ENCODE data around the gene BMI1.
"Not testable (repeated sequence)": the region's sequence is repeated elsewhere in the genome, so short reads cannot be mapped to it uniquely, and the experiment has no call there.

BMI1 gene

GRCh38 chr10:22320591-22321155, at the start of gene BMI1:
BMI1 (plus strand) TSS chr10:22321099; CDS start chr10:22326450, 5,351 bp downstream.
- no peak for FAIRE-seq

- no peak for FAIRE-seq
Measured at GRCh38 chr10:22271786-22272185, 49.1 kb upstream of the BMI1 start.

- no peak for FAIRE-seq
Measured at GRCh38 chr10:22278441-22278782, 42.5 kb upstream of the BMI1 start.

GRCh38 chr10:22280078-22280477, 40.8 kb upstream of the BMI1 start:
- no peak for FAIRE-seq

GRCh38 chr10:22285130-22285529, 35.8 kb upstream of the BMI1 start:
- no peak for FAIRE-seq

GRCh38 chr10:22293747-22294404, 27.0 kb upstream of the BMI1 start:
- FAIRE-seq, result no peak

GRCh38 chr10:22294694-22295093, 26.2 kb upstream of the BMI1 start:
- FAIRE-seq, result no peak

- no peak for FAIRE-seq
Measured at GRCh38 chr10:22301193-22301592, 19.7 kb upstream of the BMI1 start.

- FAIRE-seq, result no peak
Measured at GRCh38 chr10:22303461-22303860, 17.4 kb upstream of the BMI1 start.

- no peak for FAIRE-seq
Measured at GRCh38 chr10:22305721-22306120, 15.2 kb upstream of the BMI1 start.

- no peak for FAIRE-seq
Measured at GRCh38 chr10:22308390-22308789, 12.5 kb upstream of the BMI1 start.

GRCh38 chr10:22309180-22310000, 11.5 kb upstream of the BMI1 start:
- FAIRE-seq, result no peak

GRCh38 chr10:22310012-22310411, 10.9 kb upstream of the BMI1 start:
- not testable (repeated sequence) for FAIRE-seq

- FAIRE-seq, result no peak
Measured at GRCh38 chr10:22310928-22311327, 10.0 kb upstream of the BMI1 start.

- FAIRE-seq, result no peak
Measured at GRCh38 chr10:22314852-22315251, 6.0 kb upstream of the BMI1 start.

- FAIRE-seq, result no peak
Measured at GRCh38 chr10:22315455-22316285, 5.2 kb upstream of the BMI1 start.

GRCh38 chr10:22316286-22317075, 4.4 kb upstream of the BMI1 start, which contains the start of gene COMMD3:
COMMD3 (plus strand) TSS chr10:22316388; CDS start chr10:22316418, 30 bp downstream.
- no peak for FAIRE-seq

- peak; percentile 97 for FAIRE-seq
Measured at GRCh38 chr10:22317076-22317370, 3.9 kb upstream of the BMI1 start.

GRCh38 chr10:22317771-22318565, 2.9 kb upstream of the BMI1 start:
- FAIRE-seq, result no peak

GRCh38 chr10:22318772-22319171, 2.1 kb upstream of the BMI1 start:
- FAIRE-seq, result no peak

- no peak for FAIRE-seq
Measured at GRCh38 chr10:22319547-22319979, 1.3 kb upstream of the BMI1 start.

Data from G401.6 (cell line).